Activated naive CD8-positive, alpha-beta T cell treated with anti-CD3 and anti-CD28 coated beads, Interleukin-2, amount 50 U/mL, for 24 hours (primary cell): ENCODE data around the gene TWNK.
"Not testable (repeated sequence)": the region's sequence is repeated elsewhere in the genome, so short reads cannot be mapped to it uniquely, and the experiment has no call there.

Experiments used
- ATAC-seq: fragments of 150-1000 bp; cut with Tn5 transposase; one replicate; pipeline ENCODE4 v1.10.0; 2021
- DNase-seq: peaks from one replicate; pipeline ENCODE4 v3.0.0; 2021
- H3K27ac Mint-ChIP-seq: one replicate; pipeline ENCODE4 v1.8.0; 2021; ENCODE audit warnings: mild to moderate bottlenecking, mixed read lengths
- H3K27me3 Mint-ChIP-seq: one replicate; pipeline ENCODE4 v1.8.0; 2021; ENCODE audit warnings: mixed read lengths
- H3K36me3 Mint-ChIP-seq: one replicate; pipeline ENCODE4 v1.8.0; 2021; ENCODE audit warnings: low read depth, mixed read lengths
- H3K4me1 Mint-ChIP-seq: one replicate; pipeline ENCODE4 v1.8.0; 2021; ENCODE audit warnings: mixed read lengths
- H3K4me3 Mint-ChIP-seq: one replicate; pipeline ENCODE4 v1.8.0; 2021; ENCODE audit warnings: mild to moderate bottlenecking, moderate library complexity, mixed read lengths
- H3K9me3 Mint-ChIP-seq: one replicate; pipeline ENCODE4 v1.8.0; 2021; ENCODE audit warnings: mixed read lengths

Gene TWNK

GRCh38 chr10:100969187-100970075 is 17.9 kb upstream of the TWNK start, which contains the start of gene SEMA4G:
TSS of gene SEMA4G (plus strand) at chr10:100969504. CDS start at chr10:100972913, 3,409 bp downstream.
- H3K9me3 Mint-ChIP-seq = no peaks in the 10 kb centered on the region
- no peak within 1 kb of the TSS for H3K27ac Mint-ChIP-seq
- H3K27me3 Mint-ChIP-seq = no peaks in the 10 kb centered on the region
- H3K4me1 Mint-ChIP-seq = peaks cover 24% of the 10 kb centered on the region
- DNase-seq (peak; percentile 66), ATAC-seq (peak; percentile 86)
- H3K4me3 Mint-ChIP-seq = peak within 1 kb of the TSS; percentile 18
- no peaks in the 10 kb centered on the region for H3K36me3 Mint-ChIP-seq

GRCh38 chr10:100970076-100970913 is 17.0 kb upstream of the TWNK start:
- Mint-ChIP-seq H3K36me3 (no peaks in the 10 kb centered on the region), H3K27me3 (no peaks in the 10 kb centered on the region), H3K4me3 (peak overlapping the region; percentile 15), H3K4me1 (peaks cover 24% of the 10 kb centered on the region), H3K27ac (no peak overlapping the region), H3K9me3 (no peaks in the 10 kb centered on the region)
- DNase-seq (peak; percentile 25), ATAC-seq (no peak)

- Mint-ChIP-seq H3K4me1 (peaks cover 24% of the 10 kb centered on the region), H3K27ac (no peak overlapping the region), H3K36me3 (no peaks in the 10 kb centered on the region), H3K27me3 (no peaks in the 10 kb centered on the region), H3K4me3 (peak overlapping the region; percentile 15), H3K9me3 (no peaks in the 10 kb centered on the region)
- ATAC-seq (no peak), DNase-seq (no peak)
Observed at GRCh38 chr10:100970914-100971811, 16.2 kb upstream of the TWNK start.

GRCh38 chr10:100972115-100972903 is 15.0 kb upstream of the TWNK start:
- Mint-ChIP-seq H3K27ac (no peak overlapping the region), H3K36me3 (no peaks in the 10 kb centered on the region), H3K4me3 (no peak overlapping the region), H3K27me3 (no peaks in the 10 kb centered on the region), H3K4me1 (peaks cover 24% of the 10 kb centered on the region), H3K9me3 (no peaks in the 10 kb centered on the region)
- DNase-seq (no peak), ATAC-seq (no peak)

- Mint-ChIP-seq H3K4me3 (no peak overlapping the region), H3K27me3 (no peaks in the 10 kb centered on the region), H3K36me3 (no peaks in the 10 kb centered on the region), H3K9me3 (no peaks in the 10 kb centered on the region), H3K27ac (no peak overlapping the region), H3K4me1 (peaks cover 24% of the 10 kb centered on the region)
- no peak for DNase-seq
- no peak for ATAC-seq
Observed at GRCh38 chr10:100972904-100973535, 14.3 kb upstream of the TWNK start.

- not testable (repeated sequence) for H3K4me3 Mint-ChIP-seq, ATAC-seq, H3K27ac Mint-ChIP-seq, H3K9me3 Mint-ChIP-seq, H3K36me3 Mint-ChIP-seq, H3K27me3 Mint-ChIP-seq, DNase-seq
- peaks cover 11% of the 10 kb centered on the region for H3K4me1 Mint-ChIP-seq
Observed at GRCh38 chr10:100975397-100975796, 11.9 kb upstream of the TWNK start.

GRCh38 chr10:100976906-100977305 is 10.4 kb upstream of the TWNK start:
- Mint-ChIP-seq H3K36me3 (peaks cover 3% of the 10 kb centered on the region), H3K4me1 (peaks cover 9% of the 10 kb centered on the region), H3K27me3 (no peaks in the 10 kb centered on the region), H3K27ac (no peak overlapping the region), H3K4me3 (no peak overlapping the region), H3K9me3 (no peaks in the 10 kb centered on the region)
- DNase-seq (no peak), ATAC-seq (no peak)

- Mint-ChIP-seq H3K9me3 (no peaks in the 10 kb centered on the region), H3K4me3 (no peak overlapping the region), H3K27ac (no peak overlapping the region), H3K4me1 (peaks cover 5% of the 10 kb centered on the region), H3K27me3 (no peaks in the 10 kb centered on the region), H3K36me3 (peaks cover 3% of the 10 kb centered on the region)
- ATAC-seq (no peak), DNase-seq (no peak)
Observed at GRCh38 chr10:100977436-100977835, 9.9 kb upstream of the TWNK start.

GRCh38 chr10:100978121-100978900 is 9.0 kb upstream of the TWNK start:
- Mint-ChIP-seq H3K27ac (no peak overlapping the region), H3K4me1 (no peaks in the 10 kb centered on the region), H3K36me3 (peaks cover 3% of the 10 kb centered on the region), H3K4me3 (no peak overlapping the region), H3K27me3 (no peaks in the 10 kb centered on the region), H3K9me3 (no peaks in the 10 kb centered on the region)
- ATAC-seq = no peak
- no peak for DNase-seq

- ATAC-seq (no peak), DNase-seq (no peak)
- H3K36me3 Mint-ChIP-seq = peaks cover 3% of the 10 kb centered on the region
- H3K27ac Mint-ChIP-seq = no peak overlapping the region
- no peaks in the 10 kb centered on the region for H3K27me3 Mint-ChIP-seq
- no peaks in the 10 kb centered on the region for H3K9me3 Mint-ChIP-seq
- H3K4me3 Mint-ChIP-seq = no peak overlapping the region
- H3K4me1 Mint-ChIP-seq = no peaks in the 10 kb centered on the region
Observed at GRCh38 chr10:100978901-100979195, 8.5 kb upstream of the TWNK start.

GRCh38 chr10:100979791-100980272 is 7.5 kb upstream of the TWNK start:
- DNase-seq (no peak), ATAC-seq (no peak)
- Mint-ChIP-seq H3K36me3 (peaks cover 3% of the 10 kb centered on the region), H3K4me1 (no peaks in the 10 kb centered on the region), H3K27ac (no peak overlapping the region), H3K9me3 (no peaks in the 10 kb centered on the region), H3K27me3 (no peaks in the 10 kb centered on the region), H3K4me3 (no peak overlapping the region)

- H3K9me3 Mint-ChIP-seq = no peaks in the 10 kb centered on the region
- no peak overlapping the region for H3K4me3 Mint-ChIP-seq
- peaks cover 3% of the 10 kb centered on the region for H3K36me3 Mint-ChIP-seq
- H3K27ac Mint-ChIP-seq = no peak overlapping the region
- H3K27me3 Mint-ChIP-seq = no peaks in the 10 kb centered on the region
- no peak for ATAC-seq
- H3K4me1 Mint-ChIP-seq = peaks cover 1% of the 10 kb centered on the region
- DNase-seq = no peak
Observed at GRCh38 chr10:100980311-100980710, 7.0 kb upstream of the TWNK start.

GRCh38 chr10:100980711-100981110 is 6.6 kb upstream of the TWNK start:
- Mint-ChIP-seq H3K4me1 (peaks cover 5% of the 10 kb centered on the region), H3K4me3 (no peak overlapping the region), H3K9me3 (no peaks in the 10 kb centered on the region), H3K27me3 (no peaks in the 10 kb centered on the region), H3K36me3 (peaks cover 3% of the 10 kb centered on the region), H3K27ac (no peak overlapping the region)
- ATAC-seq = no peak
- DNase-seq = no peak
